Activated CD8-positive, alpha-beta memory T cell treated with anti-CD3 and anti-CD28 coated beads, Interleukin-2, amount 50 U/mL, for 1 hour (primary cell): Measurements from ENCODE around the gene SLC27A2.

ENCODE experiments used
- DNase-seq: peaks from one replicate; pipeline ENCODE4 v3.0.0-alpha.2; 2020; ENCODE audit errors: extremely low read depth

The SLC27A2 gene

GRCh38 chr15:50275091-50275490 lies 93.1 kb downstream of the SLC27A2 start:
- no peak for DNase-seq

DNA sequence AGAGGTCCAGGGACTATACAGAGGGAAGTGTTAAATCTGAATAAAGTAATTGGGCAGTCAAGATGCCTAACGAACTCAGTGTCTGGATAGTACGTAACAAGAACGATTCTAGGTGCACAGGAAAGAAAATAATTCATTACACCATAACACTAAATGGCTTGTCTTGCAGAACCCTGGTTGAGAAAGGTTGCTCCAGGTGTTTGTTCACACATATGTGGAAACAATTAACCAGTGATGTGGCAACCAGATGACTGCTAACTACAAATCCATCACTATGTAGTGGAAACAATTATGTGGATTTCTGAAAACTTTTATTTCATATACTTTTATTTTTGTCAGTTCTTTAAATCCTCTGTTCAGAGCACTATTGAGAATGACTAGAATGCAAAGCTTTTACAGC lies 93.9 kb downstream of the SLC27A2 start:
- DNase-seq: no peak

- DNase-seq: no peak
These were observed 95.4 kb downstream of the SLC27A2 start for GRCh38 chr15:50277370-50277769.

DNA sequence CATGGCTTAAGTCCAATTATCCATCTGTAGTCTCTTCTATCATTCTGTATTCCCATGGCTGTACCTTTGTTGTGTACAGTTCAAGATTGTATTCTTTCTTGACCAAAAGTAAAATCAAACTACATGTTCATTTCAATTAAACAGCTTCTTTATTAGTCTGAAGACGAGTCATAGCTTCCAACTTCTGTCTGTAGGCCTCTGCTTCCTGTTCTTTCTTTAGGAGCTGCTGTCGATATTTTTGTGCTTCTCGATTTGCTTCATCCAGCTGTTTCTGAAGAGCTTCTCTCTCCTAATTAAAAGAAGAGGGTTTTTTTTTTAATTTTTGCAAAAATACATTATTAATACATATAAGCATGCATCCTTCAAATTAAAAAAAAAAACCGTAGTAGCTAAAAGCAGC lies 96.5 kb downstream of the SLC27A2 start:
- DNase-seq: no peak

DNA sequence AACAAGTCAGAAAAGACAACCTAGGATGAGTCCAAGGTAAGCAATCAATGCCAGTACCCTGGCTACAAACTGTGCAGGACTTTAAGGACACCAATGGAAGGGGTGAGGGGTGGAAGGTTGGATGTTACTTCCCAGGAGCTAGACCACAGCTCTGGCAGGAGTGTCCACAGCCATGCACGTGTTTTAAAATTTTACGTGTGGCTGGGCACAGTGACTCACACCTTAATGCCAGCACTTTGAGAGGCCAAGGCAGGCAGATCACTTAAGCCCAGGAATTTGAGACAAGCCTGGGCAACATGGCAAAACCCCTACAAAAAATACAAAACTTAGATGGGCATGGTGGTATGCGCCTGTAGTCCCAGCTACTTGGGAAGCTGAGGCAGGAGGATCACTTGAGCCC lies 98.3 kb downstream of the SLC27A2 start:
- DNase-seq: no peak

GRCh38 chr15:50281427-50281826 lies 99.4 kb downstream of the SLC27A2 start:
- DNase-seq: no peak
